SHP77 (cell line): Measurements from ENCODE around the gene RGS14.
"Not testable (repeated sequence)": the region's sequence is repeated elsewhere in the genome, so short reads cannot be mapped to it uniquely, and the experiment has no call there.

Experiments used
- DNase-seq, 2 experiments: peaks; one replicate each; lab custom pipeline; 2025; lab: John Stamatoyannopoulos, UW

The RGS14 gene

GRCh38 chr5:177346820-177347219 lies 10.9 kb upstream of the RGS14 start:
- DNase-seq, result no peak

GRCh38 chr5:177347699-177348098 lies 10.0 kb upstream of the RGS14 start:
- no peak for DNase-seq

- no peak for DNase-seq
These were observed 8.4 kb upstream of the RGS14 start for GRCh38 chr5:177349362-177349647.

GRCh38 chr5:177349762-177350161 lies 8.0 kb upstream of the RGS14 start:
- DNase-seq, result no peak

GRCh38 chr5:177350776-177351391 lies 6.8 kb upstream of the RGS14 start:
- DNase-seq, result no peak

- DNase-seq, result peak; percentile 90
These were observed 6.1 kb upstream of the RGS14 start, which contains the start of gene LMAN2 for GRCh38 chr5:177351392-177352329. LMAN2 (minus strand) TSS chr5:177351668; CDS start chr5:177351647, 21 bp downstream.

GRCh38 chr5:177353093-177353492 lies 4.6 kb upstream of the RGS14 start:
- no peak for DNase-seq

- DNase-seq, result no peak
These were observed 3.5 kb upstream of the RGS14 start for GRCh38 chr5:177354256-177354655.

GRCh38 chr5:177354711-177355110 lies 3.0 kb upstream of the RGS14 start:
- no peak for DNase-seq

- no peak for DNase-seq
These were observed 2.4 kb upstream of the RGS14 start for GRCh38 chr5:177355162-177355867.

GRCh38 chr5:177355868-177356168 lies 1.9 kb upstream of the RGS14 start:
- DNase-seq, result no peak

- no peak for DNase-seq
These were observed 978 bp upstream of the RGS14 start for GRCh38 chr5:177356746-177357145.

- DNase-seq, result no peak
These were observed 622 bp upstream of the RGS14 start for GRCh38 chr5:177357146-177357458.

- DNase-seq, result no peak
These were observed 671 bp downstream of the RGS14 start for GRCh38 chr5:177358370-177358819.

- no peak for DNase-seq
These were observed 1.7 kb downstream of the RGS14 start for GRCh38 chr5:177359451-177359851.

GRCh38 chr5:177359860-177360259 lies 2.1 kb downstream of the RGS14 start:
- DNase-seq, result no peak

GRCh38 chr5:177360740-177361139 lies 3.0 kb downstream of the RGS14 start:
- not testable (repeated sequence) for DNase-seq

- no peak for DNase-seq
These were observed 3.9 kb downstream of the RGS14 start for GRCh38 chr5:177361418-177362291.

GRCh38 chr5:177362292-177362609 lies 4.5 kb downstream of the RGS14 start:
- DNase-seq, result no peak

GRCh38 chr5:177362610-177363507 lies 5.1 kb downstream of the RGS14 start:
- DNase-seq, result no peak

- no peak for DNase-seq
These were observed 5.8 kb downstream of the RGS14 start for GRCh38 chr5:177363565-177363964.
